ENCODE measurements around the gene SBNO2. TPM values are rescaled to one million over a fixed set of nuclear protein-coding genes. Genes with fewer than 3 reads are reported as not detected.

SBNO2 gene
- polyA plus RNA-seq, 1 experiment: 9.9 TPM

- peaks cover 31% of the 10 kb centered on the region for H3K27me3 ChIP-seq (ENCODE audit: control insufficient read depth, insufficient read depth, low read length)
- peaks cover 22% of the 10 kb centered on the region; the same call in 1 of the 2 replicates for H3K9me3 ChIP-seq (ENCODE audit: control insufficient read depth, insufficient read depth, low read length)
- no peak overlapping the region for H3K27ac ChIP-seq (ENCODE audit: low read depth, low read length)
- CTCF ChIA-PET: no interaction called here
- POLR2A ChIA-PET: interaction anchor here (0.5 to 0.7 kb wide), 2 partner anchors 149 to 201 kb away, joined by 3 to 4 read pairs; partner anchors contain the start of gene CIRBP
- TF ChIP-seq, protein P1, sequence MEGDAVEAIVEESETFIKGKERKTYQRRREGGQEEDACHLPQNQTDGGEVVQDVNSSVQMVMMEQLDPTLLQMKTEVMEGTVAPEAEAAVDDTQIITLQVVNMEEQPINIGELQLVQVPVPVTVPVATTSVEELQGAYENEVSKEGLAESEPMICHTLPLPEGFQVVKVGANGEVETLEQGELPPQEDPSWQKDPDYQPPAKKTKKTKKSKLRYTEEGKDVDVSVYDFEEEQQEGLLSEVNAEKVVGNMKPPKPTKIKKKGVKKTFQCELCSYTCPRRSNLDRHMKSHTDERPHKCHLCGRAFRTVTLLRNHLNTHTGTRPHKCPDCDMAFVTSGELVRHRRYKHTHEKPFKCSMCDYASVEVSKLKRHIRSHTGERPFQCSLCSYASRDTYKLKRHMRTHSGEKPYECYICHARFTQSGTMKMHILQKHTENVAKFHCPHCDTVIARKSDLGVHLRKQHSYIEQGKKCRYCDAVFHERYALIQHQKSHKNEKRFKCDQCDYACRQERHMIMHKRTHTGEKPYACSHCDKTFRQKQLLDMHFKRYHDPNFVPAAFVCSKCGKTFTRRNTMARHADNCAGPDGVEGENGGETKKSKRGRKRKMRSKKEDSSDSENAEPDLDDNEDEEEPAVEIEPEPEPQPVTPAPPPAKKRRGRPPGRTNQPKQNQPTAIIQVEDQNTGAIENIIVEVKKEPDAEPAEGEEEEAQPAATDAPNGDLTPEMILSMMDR (IDR thresholded peaks at IDR 0.05; ENCODE audit: low read depth, low read length): no peak
- H3K4me3 ChIP-seq (ENCODE audit: low read depth, low read length): peak overlapping the region; percentile 32; the same call in 1 of the 2 replicates
- DNase-seq (ENCODE audit: low read depth, low spot score): no peak
Observed at GRCh38 chr19:1067341-1067957, 106.6 kb downstream of the SBNO2 start.

GRCh38 chr19:1066748-1067340, 107.2 kb downstream of the SBNO2 start, which contains the start of gene ARHGAP45:
Gene ARHGAP45, plus strand, starts transcription at chr19:1067167. Its CDS starts 239 bp downstream, at chr19:1067406.
- Histone ChIP-seq H3K27ac (ENCODE audit: low read depth, low read length) (no peak within 1 kb of the TSS), H3K27me3 (ENCODE audit: control insufficient read depth, insufficient read depth, low read length) (peaks cover 31% of the 10 kb centered on the region), H3K9me3 (ENCODE audit: control insufficient read depth, insufficient read depth, low read length) (peaks cover 28% of the 10 kb centered on the region; the same call in 1 of the 2 replicates), H3K4me3 (ENCODE audit: low read depth, low read length) (peak within 1 kb of the TSS; percentile 40; the same call in 1 of the 2 replicates)
- ChIA-PET POLR2A (interaction anchor here (0.5 kb wide), 1 partner anchor 149 kb away, joined by 4 read pairs; no protein-coding TSS in a partner anchor), CTCF (no interaction called here)
- TF ChIP-seq, protein P1 (IDR thresholded peaks at IDR 0.05; ENCODE audit: low read depth, low read length): no peak
- no peak for DNase-seq (ENCODE audit: low read depth, low spot score)

- peaks cover 31% of the 10 kb centered on the region for H3K27me3 ChIP-seq (ENCODE audit: control insufficient read depth, insufficient read depth, low read length)
- ChIA-PET CTCF (no interaction called here), POLR2A (no interaction called here)
- H3K4me3 ChIP-seq (ENCODE audit: low read depth, low read length): no peak overlapping the region
- TF ChIP-seq, protein P1 (IDR thresholded peaks at IDR 0.05; ENCODE audit: low read depth, low read length): no peak
- H3K9me3 ChIP-seq (ENCODE audit: control insufficient read depth, insufficient read depth, low read length): peaks cover 31% of the 10 kb centered on the region; the same call in 1 of the 2 replicates
- no peak for DNase-seq (ENCODE audit: low read depth, low spot score)
- no peak overlapping the region for H3K27ac ChIP-seq (ENCODE audit: low read depth, low read length)
Observed at GRCh38 chr19:1066251-1066747, 107.8 kb downstream of the SBNO2 start.

DNA sequence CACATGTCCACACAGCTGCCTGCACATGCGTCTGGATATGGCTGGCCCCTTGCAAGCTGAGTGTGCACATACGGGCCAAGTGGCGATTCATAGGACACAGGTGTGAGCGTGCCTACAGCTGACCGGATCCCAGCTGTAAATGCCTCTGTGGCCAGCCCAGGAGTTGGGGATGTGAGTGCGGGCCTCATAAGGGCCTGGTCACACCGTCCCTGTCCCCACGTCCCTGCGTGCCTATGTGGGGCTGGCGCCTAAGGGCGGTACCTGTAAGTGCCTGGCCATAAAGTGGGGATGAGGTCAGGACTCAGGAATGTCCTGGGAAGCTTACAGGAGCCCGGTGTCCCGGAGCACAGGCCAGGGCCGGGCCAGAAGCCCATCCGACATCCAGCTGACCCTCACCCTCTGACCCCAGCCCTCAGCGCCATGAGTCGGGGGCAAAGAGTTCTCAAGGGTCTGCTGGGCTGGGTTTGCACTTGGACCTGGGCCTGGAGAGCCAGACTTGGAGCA, 108.4 kb downstream of the SBNO2 start:
- TF ChIP-seq, protein P1 (IDR thresholded peaks at IDR 0.05; ENCODE audit: low read depth, low read length): no peak
- Histone ChIP-seq H3K27ac (ENCODE audit: low read depth, low read length) (no peak overlapping the region), H3K27me3 (ENCODE audit: control insufficient read depth, insufficient read depth, low read length) (peaks cover 26% of the 10 kb centered on the region), H3K4me3 (ENCODE audit: low read depth, low read length) (no peak overlapping the region), H3K9me3 (ENCODE audit: control insufficient read depth, insufficient read depth, low read length) (peaks cover 31% of the 10 kb centered on the region; the same call in 1 of the 2 replicates)
- CTCF ChIA-PET: interaction anchor here (0.7 kb wide), 1 partner anchor 129 kb away, joined by 6 read pairs; no protein-coding TSS in a partner anchor
- POLR2A ChIA-PET: no interaction called here
- DNase-seq (ENCODE audit: low read depth, low spot score): no peak
